ENCODE results near the gene NPLOC4.

DNA sequence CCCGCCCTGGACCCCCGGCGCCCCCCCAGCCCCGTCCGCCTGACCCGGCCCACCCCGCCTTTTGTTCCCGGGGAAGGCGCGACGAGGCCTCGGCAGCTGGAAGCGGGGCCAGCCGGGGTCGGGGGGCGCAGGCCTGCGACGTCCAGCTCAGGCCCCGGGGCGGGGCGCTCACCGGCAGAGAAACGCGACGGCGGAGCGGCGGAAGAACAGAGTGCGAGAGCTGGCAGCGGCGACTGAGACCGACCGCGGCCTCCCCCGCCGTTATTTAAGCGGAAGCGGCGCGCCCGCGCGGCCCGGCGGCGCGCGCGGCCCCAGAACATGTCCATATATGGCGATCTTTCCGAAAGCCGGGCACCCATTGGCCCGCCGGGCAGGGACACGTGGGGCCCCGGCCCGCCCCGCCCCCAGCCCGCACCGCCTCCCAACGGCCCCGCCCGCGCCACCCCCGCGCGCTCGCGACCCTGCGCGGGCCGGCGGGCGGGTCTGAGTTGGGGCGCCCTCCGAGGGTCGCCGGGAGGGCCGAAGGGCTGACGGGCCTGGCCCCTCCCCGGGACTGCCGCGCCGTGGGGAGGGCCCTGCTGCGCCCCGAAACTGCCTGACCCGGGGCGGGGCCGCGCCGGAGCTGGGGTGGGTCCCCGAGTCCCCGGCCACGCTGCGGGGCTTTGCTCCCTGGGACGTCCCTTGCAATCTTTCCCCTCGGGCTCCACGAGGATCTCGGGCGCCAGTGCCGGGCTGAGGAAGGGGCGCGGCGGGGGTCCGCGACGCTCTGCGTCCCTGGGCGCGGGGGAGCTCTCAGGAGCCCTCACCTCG, 124.1 kb downstream of the NPLOC4 start, which contains the start of gene ACTG1:
- peak; percentile 97 for TF ChIP-seq POLR2A (IDR thresholded peaks at IDR 0.05; ENCODE audit: low read depth, low read length)
- peak; percentile 94 for TF ChIP-seq TAF1 (IDR thresholded peaks at IDR 0.05; ENCODE audit: low read depth, low read length)
- no peak for TF ChIP-seq SPI1 (IDR thresholded peaks at IDR 0.05; ENCODE audit: low read depth, low read length)
- TF ChIP-seq POLR2AphosphoS5 (IDR thresholded peaks at IDR 0.05; ENCODE audit: low read depth, low read length): peak; percentile 99

All from GM12891 (cell line).